H1 (cell line): ENCODE measurements around the gene ASCC1. TPM values are rescaled to one million over a fixed set of nuclear protein-coding genes. Genes with fewer than 3 reads are reported as not detected.

Source experiments
- CTCF ChIA-PET: fragments of 300-600 bp; sonication (Branson Sonifier 250); formaldehyde crosslinking; loops from one replicate; lab custom pipeline; 2021; ENCODE audit not compliant: partially characterized antibody; lab: Charles Lee
- POLR2A ChIA-PET: fragments of 300-600 bp; sonication (Branson Sonifier 250); formaldehyde crosslinking; loops from one replicate; lab custom pipeline; 2021; ENCODE audit warnings: inconsistent platforms; ENCODE audit not compliant: partially characterized antibody; lab: Charles Lee
- DNase-seq, 2 experiments: peaks; one replicate each; pipeline versions ENCODE4 v3.0.0 to v3.0.0-alpha.2; 2010 to 2022; ENCODE audit warnings: low spot score in 2 of 2, low read depth in 1 of 2, mixed read lengths in 1 of 2
- FAIRE-seq: peaks from 2 replicates; lab custom pipeline; 2011; peaks lifted over from hg19 to GRCh38; lab: Jason Lieb, UNC
- H2AFZ ChIP-seq: 2 replicates; pipeline ENCODE4 v1.8.1; 2012; ENCODE audit warnings: low read length, inconsistent platforms
- H2AK5ac ChIP-seq: 2 replicates; pipeline ENCODE4 v1.6.1; 2013; ENCODE audit warnings: low read depth, low read length
- H2BK120ac ChIP-seq: replicated peaks from 2 replicates; pipeline ENCODE3; 2013; ENCODE audit warnings: low read depth, low read length, inconsistent platforms
- H2BK12ac ChIP-seq: 2 replicates; pipeline ENCODE4 v1.6.1; 2013; ENCODE audit warnings: low read depth, low read length
- H2BK15ac ChIP-seq: 2 replicates; pipeline ENCODE4 v1.6.1; 2013; ENCODE audit warnings: low read length
- H2BK20ac ChIP-seq: 2 replicates; pipeline ENCODE4 v1.6.1; 2013; ENCODE audit warnings: low read length
- H2BK5ac ChIP-seq: 2 replicates; pipeline ENCODE4 v1.6.1; 2013; ENCODE audit warnings: low read depth, low read length
- H3K14ac ChIP-seq: 2 replicates; pipeline ENCODE4 v1.6.1; 2013; ENCODE audit warnings: inconsistent platforms; ENCODE audit not compliant: insufficient read length
- H3K18ac ChIP-seq: 2 replicates; pipeline ENCODE4 v1.6.1; 2013; ENCODE audit warnings: low read length; ENCODE audit errors: extremely low read depth
- H3K23ac ChIP-seq: 2 replicates; pipeline ENCODE4 v1.6.1; 2013; ENCODE audit warnings: inconsistent platforms; ENCODE audit not compliant: insufficient read length
- H3K23me2 ChIP-seq: 2 replicates; pipeline ENCODE4 v1.6.1; 2013; ENCODE audit warnings: low read depth, low read length
- H3K27ac ChIP-seq: 2 replicates; pipeline ENCODE4 v1.6.1; 2011; ENCODE audit warnings: low read depth, low read length, inconsistent platforms
- H3K27me3 ChIP-seq, 4 experiments: replicated peaks in 1 of 4; 1 replicate in 1 of 4; 2 replicates in 3 of 4; pipeline versions ENCODE4 v1.6.1 to v1.8.1; 2011 to 2013; ENCODE audit warnings: low read length in 3 of 4, mild to moderate bottlenecking in 3 of 4, inconsistent platforms in 2 of 4, mixed read lengths in 2 of 4, moderate library complexity in 1 of 4; ENCODE audit not compliant: control insufficient read depth in 3 of 4, insufficient read depth in 3 of 4; ENCODE audit errors: extremely low read depth in 1 of 4
- H3K36me3 ChIP-seq, 4 experiments: 2 replicates each; pipeline versions ENCODE4 v1.6.1 to v1.8.1; 2011 to 2013; ENCODE audit warnings: mild to moderate bottlenecking in 4 of 4, low read length in 3 of 4, moderate library complexity in 2 of 4, control low read depth in 1 of 4, inconsistent platforms in 1 of 4; ENCODE audit not compliant: insufficient read depth in 4 of 4, control insufficient read depth in 2 of 4
- H3K4ac ChIP-seq: replicated peaks from 2 replicates; pipeline ENCODE3; 2013; ENCODE audit warnings: low read length, low read depth, mixed read lengths, inconsistent platforms; ENCODE audit not compliant: insufficient read length
- H3K4me1 ChIP-seq, 4 experiments: replicated peaks in 1 of 4; 1 replicate in 1 of 4; 2 replicates in 3 of 4; pipeline versions ENCODE4 v1.6.1 to v1.8.1; 2011 to 2013; ENCODE audit warnings: low read length in 3 of 4, inconsistent platforms in 2 of 4, mixed read lengths in 1 of 4; ENCODE audit not compliant: insufficient read depth in 4 of 4, control insufficient read depth in 3 of 4
- H3K4me2 ChIP-seq, 2 experiments: 2 replicates each; pipeline versions ENCODE4 v1.6.1 to v1.8.1; 2011 to 2013; ENCODE audit warnings: low read depth in 2 of 2, low read length in 2 of 2, control low read depth in 1 of 2, inconsistent platforms in 1 of 2, mild to moderate bottlenecking in 1 of 2; ENCODE audit not compliant: insufficient read depth in 1 of 2
- H3K4me3 ChIP-seq, 4 experiments: fragments of 200-600, 300-600 bp in 1 of 4; sonication (generic), shearing (Covaris generic), sonication (Bioruptor Twin) in 1 of 4; 2 replicates each; pipeline versions ENCODE4 v1.5.1 to v1.8.1; 2011 to 2016; ENCODE audit warnings: low read length in 4 of 4, low read depth in 3 of 4, control low read depth in 2 of 4, inconsistent platforms in 2 of 4, mild to moderate bottlenecking in 2 of 4, mixed read lengths in 1 of 4, moderate library complexity in 1 of 4; ENCODE audit not compliant: insufficient read depth in 2 of 4; ENCODE audit errors: extremely low read depth in 1 of 4
- H3K56ac ChIP-seq: replicated peaks from 2 replicates; pipeline ENCODE3; 2013; ENCODE audit warnings: low read depth, mild to moderate bottlenecking, mixed read lengths, low read length, inconsistent platforms; ENCODE audit not compliant: insufficient read length
- H3K79me1 ChIP-seq: 2 replicates; pipeline ENCODE4 v1.6.1; 2013; ENCODE audit warnings: low read depth, low read length, control low read depth
- H3K79me2 ChIP-seq, 2 experiments: 2 replicates each; pipeline versions ENCODE4 v1.6.1 to v1.8.1; 2012 to 2013; ENCODE audit warnings: low read length in 2 of 2, mild to moderate bottlenecking in 2 of 2, inconsistent platforms in 1 of 2; ENCODE audit not compliant: insufficient read depth in 2 of 2, control insufficient read depth in 1 of 2
- H3K9ac ChIP-seq, 4 experiments: replicated peaks in 1 of 4; 1 replicate in 1 of 4; 2 replicates in 3 of 4; pipeline versions ENCODE4 v1.6.1 to v1.8.1; 2011 to 2013; ENCODE audit warnings: low read depth in 3 of 4, low read length in 3 of 4, control low read depth in 2 of 4, mild to moderate bottlenecking in 2 of 4, moderate library complexity in 2 of 4, inconsistent platforms in 1 of 4; ENCODE audit errors: extremely low read depth in 1 of 4
- H3K9me3 ChIP-seq, 2 experiments: 2 replicates each; pipeline versions ENCODE4 v1.6.1 to v1.8.1; 2012 to 2013; ENCODE audit warnings: mild to moderate bottlenecking in 2 of 2, moderate library complexity in 2 of 2, control low read depth in 1 of 2, inconsistent platforms in 1 of 2, low read depth in 1 of 2, low read length in 1 of 2, mixed read lengths in 1 of 2; ENCODE audit not compliant: insufficient read depth in 2 of 2
- H4K20me1 ChIP-seq, 2 experiments: replicated peaks in 1 of 2; 2 replicates each; pipeline versions ENCODE3 to v1.8.1; 2011 to 2013; ENCODE audit warnings: inconsistent platforms in 2 of 2, low read length in 2 of 2, mild to moderate bottlenecking in 1 of 2; ENCODE audit not compliant: insufficient read depth in 2 of 2, control insufficient read depth in 1 of 2
- H4K5ac ChIP-seq: 2 replicates; pipeline ENCODE4 v1.6.1; 2013; ENCODE audit warnings: low read length, low read depth, mixed read lengths, inconsistent platforms; ENCODE audit not compliant: insufficient read length
- H4K8ac ChIP-seq: 2 replicates; pipeline ENCODE4 v1.8.0; 2013; ENCODE audit warnings: mild to moderate bottlenecking, moderate library complexity, low read length, inconsistent platforms; ENCODE audit not compliant: insufficient read depth; ENCODE audit errors: extremely low read depth
- H4K91ac ChIP-seq: replicated peaks from 2 replicates; pipeline ENCODE3; 2013; ENCODE audit warnings: low read length, mixed read lengths, inconsistent platforms; ENCODE audit not compliant: insufficient read length
- EP300 ChIP-seq, 2 experiments: IDR thresholded peaks; 1 replicate in 1 of 2; 2 replicates in 1 of 2; pipeline ENCODE4 v1.6.1; 2011 to 2012; ENCODE audit warnings: low read depth in 2 of 2, low read length in 2 of 2, mild to moderate bottlenecking in 2 of 2, borderline replicate concordance in 1 of 2, inconsistent platforms in 1 of 2, moderate library complexity in 1 of 2
- GTF2F1 ChIP-seq: IDR thresholded peaks from 2 replicates; pipeline ENCODE4 v1.6.1; 2012; ENCODE audit warnings: low read depth, low read length, improper control_type of control experiment, borderline replicate concordance
- POLR2AphosphoS5 ChIP-seq: IDR thresholded peaks from 2 replicates; pipeline ENCODE4 v1.6.1; 2011; ENCODE audit warnings: low read depth, low read length
- RAD21 ChIP-seq, 2 experiments: IDR thresholded peaks in 1 of 2; conservative IDR thresholded peaks in 1 of 2; 2 replicates each; pipeline ENCODE4 v1.6.1; 2011; ENCODE audit warnings: low read depth in 2 of 2, low read length in 2 of 2, improper control_type of control experiment in 1 of 2, inconsistent platforms in 1 of 2, mild to moderate bottlenecking in 1 of 2, moderate library complexity in 1 of 2
- RXRA ChIP-seq: IDR thresholded peaks from 2 replicates; pipeline ENCODE4 v1.6.1; 2011; ENCODE audit warnings: low read depth, mild to moderate bottlenecking, low read length, moderate library complexity; ENCODE audit not compliant: insufficient read depth
- SIRT6 ChIP-seq: IDR thresholded peaks from one replicate; pipeline ENCODE4 v1.7.1; 2012; ENCODE audit warnings: low read length, inconsistent platforms
- SP4 ChIP-seq: IDR thresholded peaks from 2 replicates; pipeline ENCODE4 v1.6.1; 2012; ENCODE audit warnings: low read length, inconsistent platforms
- SRF ChIP-seq: IDR thresholded peaks from 2 replicates; pipeline ENCODE4 v1.6.1; 2011; ENCODE audit warnings: mild to moderate bottlenecking, low read depth, low read length, moderate library complexity
- SUZ12 ChIP-seq: fragments of 200-600 bp; sonication (generic); IDR thresholded peaks from 2 replicates; pipeline ENCODE4 v1.6.1; 2012; ENCODE audit warnings: mild to moderate bottlenecking, inconsistent platforms, low read length, moderate library complexity, mixed read lengths
- TEAD4 ChIP-seq: IDR thresholded peaks from 2 replicates; pipeline ENCODE4 v1.6.1; 2012; ENCODE audit warnings: low read depth, low read length, inconsistent platforms, mixed read lengths
- WGBS, 2 experiments: shearing (Covaris generic) in 1 of 2; methylation state at CpG; one replicate each; pipeline versions ENCODE4 v1.1.6 to v1.1.7; 2013 to 2015; ENCODE audit warnings: low lambda C conversion rate in 2 of 2, mixed read lengths in 2 of 2, inconsistent platforms in 1 of 2, low coverage in 1 of 2, missing lambda C conversion rate in 1 of 2; ENCODE audit not compliant: insufficient replicate concordance in 2 of 2, insufficient coverage in 1 of 2, insufficient read length in 1 of 2; ENCODE audit errors: extremely low coverage in 1 of 2, missing lambda C conversion rate in 1 of 2; 5-methylcytosine and 5-hydroxymethylcytosine counted together
- polyA plus RNA-seq, 7 experiments: library from polyadenylated mRNA; depleted of rRNA in 3 of 7; stranded (reverse) in 5 of 7; unstranded in 2 of 7; fragments of >200 nt in 5 of 7; fragments of 200-250 nt in 2 of 7; gene quantifications; 1 replicate in 5 of 7; 2 replicates in 1 of 7; 4 replicates in 1 of 7; pipeline versions ENCODE4 v1.2.1 to v1.2.3, GENCODE V29; 2011 to 2013; ENCODE audit warnings: missing spikeins in 2 of 7, mixed read lengths in 2 of 7
- total RNA-seq: library from RNA; stranded (reverse); fragmentation: NEBNext Ultra II Directional; extraction: Animal tissue kit (Norgen Biotek cat#: 25700); gene quantifications from 2 replicates; pipeline ENCODE4 v1.2.1, GENCODE V29; 2021

The ASCC1 gene
- total and polyA plus RNA-seq, 2 of the 8 experiments (the other 6 are each of a cell fraction or from before 2014, with no cell fraction given): 25.6 to 35.8 TPM

DNA sequence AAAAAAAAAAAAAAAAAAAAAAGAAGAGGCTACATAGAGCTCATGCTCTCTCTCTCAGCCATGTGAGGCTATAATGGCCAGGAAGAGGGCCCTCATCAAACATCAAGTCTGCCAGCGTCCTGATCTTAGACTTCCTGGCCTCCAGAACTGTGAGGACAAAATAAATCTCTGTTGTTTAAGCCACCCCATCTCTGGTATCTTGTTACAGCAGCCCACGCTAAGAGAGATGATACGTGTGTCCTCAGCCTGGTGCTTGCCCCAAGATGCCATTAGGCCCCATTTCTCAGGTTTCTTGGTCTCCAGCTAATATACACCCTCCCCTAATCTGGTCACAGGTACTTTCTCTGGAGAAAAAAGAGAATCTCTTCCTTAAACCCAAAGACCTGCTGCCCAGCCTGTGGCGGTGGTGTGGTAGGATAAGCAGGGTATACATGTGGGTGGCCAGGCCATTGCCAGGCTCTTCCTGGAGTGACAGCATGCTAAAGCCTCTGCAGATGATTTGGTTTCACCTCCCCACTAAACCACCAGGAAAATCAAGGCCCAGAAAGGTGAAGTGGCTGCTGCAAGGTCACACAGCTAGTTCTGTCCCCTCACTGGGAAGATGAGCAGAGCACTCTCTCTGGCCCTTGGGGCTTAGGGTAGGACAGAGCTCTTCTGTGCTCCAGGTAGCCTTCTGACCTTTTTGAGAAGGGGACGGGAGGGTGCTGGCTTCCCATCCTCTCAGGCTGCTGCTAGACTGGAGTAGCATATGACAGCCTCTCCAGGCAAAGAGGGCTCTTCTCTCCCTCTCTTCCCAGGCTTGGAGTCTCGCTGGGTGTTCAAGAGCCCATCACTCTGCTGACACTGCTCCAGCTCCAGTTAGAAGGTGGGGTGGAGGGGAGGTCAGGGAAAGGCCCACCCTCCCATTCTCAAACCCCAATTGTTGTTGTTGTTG lies 133.0 kb downstream of the ASCC1 start:
- Histone ChIP-seq H2BK15ac (no peak overlapping the region), H2BK5ac (no peak overlapping the region), H3K27ac (no peak overlapping the region), H3K18ac (no peak overlapping the region), H2AFZ (no peak overlapping the region), H3K56ac (no peak overlapping the region), H3K14ac (no peak overlapping the region), H4K8ac (no peak overlapping the region), H3K4me3 (no peak overlapping the region), H3K4ac (no peak overlapping the region), H3K23ac (no peak overlapping the region), H3K4me1 (peaks cover 0 to 25% (median 9%) of the 10 kb centered on the region in 4 experiments; a peak in 5 of 7 replicates), H3K4me2 (no peak overlapping the region), H2BK120ac (no peak overlapping the region), H3K9ac (no peak overlapping the region), H3K36me3 (no peaks in the 10 kb centered on the region; a peak in 2 of 8 replicates), H4K5ac (no peak overlapping the region), H2BK20ac (no peak overlapping the region), H3K27me3 (peaks cover 16 to 33% (median 32%) of the 10 kb centered on the region in 4 experiments), H2AK5ac (no peak overlapping the region), H4K20me1 (no peaks in the 10 kb centered on the region), H3K23me2 (peaks cover 7% of the 10 kb centered on the region; the same call in 1 of the 2 replicates), H3K79me2 (no peaks in the 10 kb centered on the region), H2BK12ac (no peak overlapping the region), H3K9me3 (no peaks in the 10 kb centered on the region), H3K79me1 (no peaks in the 10 kb centered on the region), H4K91ac (no peak overlapping the region)
- TF ChIP-seq EP300 (IDR thresholded peaks at IDR 0.05; ENCODE audit: borderline replicate concordance in 1 of 2, low read depth in 2 of 2, low read length in 2 of 2) (no peak), RAD21 (IDR thresholded peaks at IDR 0.05 in 1 of 2, conservative IDR thresholded peaks at IDR 0.05 in 1 of 2; ENCODE audit: low read depth in 2 of 2, low read length in 2 of 2) (no peak), SUZ12 (no peak), RXRA (no peak), TEAD4 (no peak), SIRT6 (no peak), GTF2F1 (no peak), SRF (no peak), POLR2AphosphoS5 (no peak), SP4 (no peak)
- FAIRE-seq: no peak
- 90% methylated on average over 6 of the region's 6 CpGs; no CpG with 5 or more reads in 1 of the 2 experiments for WGBS, 2 experiments
- CTCF ChIA-PET: interaction anchor here (0.6 to 1.5 kb wide), 6 partner anchors 10 to 757 kb away, joined by 3 to 7 read pairs (median 3); no protein-coding TSS in a partner anchor
- no peak for DNase-seq
- POLR2A ChIA-PET: no interaction called here
